ENCODE data around the gene PKDCC. TPM values are rescaled to one million over a fixed set of nuclear protein-coding genes. Genes with fewer than 3 reads are reported as not detected.

PKDCC gene
- total and polyA plus RNA-seq, 2 experiments from 2014 or later: 1.2 to 9.9 TPM

GRCh38 chr2:42045352-42045751 is 2.5 kb upstream of the PKDCC start:
- H3K9ac ChIP-seq: no peak overlapping the region
- no peak overlapping the region for H3K27ac ChIP-seq
- no peaks in the 10 kb centered on the region for H4K20me1 ChIP-seq (ENCODE audit: insufficient read depth)
- H3K4me1 ChIP-seq (ENCODE audit: insufficient read depth): peaks cover 17% of the 10 kb centered on the region
- H3F3A ChIP-seq (ENCODE audit: insufficient read depth): no peaks in the 10 kb centered on the region
- in situ Hi-C loops (cut with MboI): no loop called here
- H3K4me2 ChIP-seq (ENCODE audit: unreplicated experiment): no peak overlapping the region
- 92 to 94% methylated on average over 3 of the region's 3 CpGs for WGBS, 2 experiments (ENCODE audit: low coverage in 1 of 2, low lambda C conversion rate in 2 of 2, missing lambda C conversion rate in 2 of 2)
- no peak for DNase-seq
- H3K9me2 ChIP-seq (ENCODE audit: insufficient read depth): no peaks in the 10 kb centered on the region
- H3K4me3 ChIP-seq: no peak overlapping the region
- TF ChIP-seq EZH2phosphoT487 (IDR thresholded peaks at IDR 0.05; ENCODE audit: insufficient read depth, low read depth) (no peak), EZH2 (IDR thresholded peaks at IDR 0.05; ENCODE audit: insufficient read depth, poor library complexity, severe bottlenecking) (no peak)
- 0 out of 2 replicates have a peak, but pooled peaks cover 7% of the 10 kb centered on the region for H3K27me3 ChIP-seq (replicated peaks; ENCODE audit: insufficient read depth)
- H3K36me3 ChIP-seq (ENCODE audit: low read depth): no peaks in the 10 kb centered on the region
- no peak overlapping the region for H2AFZ ChIP-seq
- no peaks in the 10 kb centered on the region for H3K9me3 ChIP-seq (ENCODE audit: low read depth)
- H3K79me2 ChIP-seq (ENCODE audit: insufficient read depth): 0 out of 2 replicates have a peak, but pooled peaks cover 5% of the 10 kb centered on the region

- H3K4me3 ChIP-seq: no peak overlapping the region
- no peak overlapping the region for H3K9ac ChIP-seq
- peaks cover 21% of the 10 kb centered on the region for H3K4me1 ChIP-seq (ENCODE audit: insufficient read depth)
- H2AFZ ChIP-seq: no peak overlapping the region
- no peak for DNase-seq
- no peaks in the 10 kb centered on the region for H3K36me3 ChIP-seq (ENCODE audit: low read depth)
- H3F3A ChIP-seq (ENCODE audit: insufficient read depth): no peaks in the 10 kb centered on the region
- H3K4me2 ChIP-seq (ENCODE audit: unreplicated experiment): no peak overlapping the region
- in situ Hi-C loops (cut with MboI): no loop called here
- no peak overlapping the region for H3K27ac ChIP-seq
- H3K79me2 ChIP-seq (ENCODE audit: insufficient read depth): peaks cover 10% of the 10 kb centered on the region; the same call in 1 of the 2 replicates
- WGBS, 2 experiments (ENCODE audit: low coverage in 1 of 2, low lambda C conversion rate in 2 of 2, missing lambda C conversion rate in 2 of 2): 61 to 65% methylated on average over 12 of the region's 12 CpGs
- no peaks in the 10 kb centered on the region for H3K9me2 ChIP-seq (ENCODE audit: insufficient read depth)
- TF ChIP-seq EZH2phosphoT487 (IDR thresholded peaks at IDR 0.05; ENCODE audit: insufficient read depth, low read depth) (no peak), EZH2 (IDR thresholded peaks at IDR 0.05; ENCODE audit: insufficient read depth, poor library complexity, severe bottlenecking) (no peak)
- H3K9me3 ChIP-seq (ENCODE audit: low read depth): no peaks in the 10 kb centered on the region
- 0 out of 2 replicates have a peak, but pooled peaks cover 3% of the 10 kb centered on the region for H3K27me3 ChIP-seq (replicated peaks; ENCODE audit: insufficient read depth)
- no peaks in the 10 kb centered on the region for H4K20me1 ChIP-seq (ENCODE audit: insufficient read depth)
Observed at GRCh38 chr2:42045848-42046748, 1.7 kb upstream of the PKDCC start.

- 18 to 28% methylated on average over 20 to 34 of the region's 39 CpGs for WGBS, 2 experiments (ENCODE audit: low coverage in 1 of 2, low lambda C conversion rate in 2 of 2, missing lambda C conversion rate in 2 of 2)
- peaks cover 15% of the 10 kb centered on the region; the same call in 1 of the 2 replicates for H3K79me2 ChIP-seq (ENCODE audit: insufficient read depth)
Observed at GRCh38 chr2:42046819-42047487, 868 bp upstream of the PKDCC start.

More at GRCh38 chr2:42046819-42047487, 868 bp upstream of the PKDCC start:
- peak overlapping the region; percentile 49 for H2AFZ ChIP-seq
- H3K27ac ChIP-seq: no peak overlapping the region
- peak; percentile 23 for DNase-seq
- peaks cover 21% of the 10 kb centered on the region for H3K4me1 ChIP-seq (ENCODE audit: insufficient read depth)
- no peaks in the 10 kb centered on the region for H3K27me3 ChIP-seq (replicated peaks; ENCODE audit: insufficient read depth)
- H4K20me1 ChIP-seq (ENCODE audit: insufficient read depth): no peaks in the 10 kb centered on the region
- in situ Hi-C loops (cut with MboI): no loop called here
- peak overlapping the region; percentile 41 for H3K4me2 ChIP-seq (ENCODE audit: unreplicated experiment)
- TF ChIP-seq EZH2phosphoT487 (IDR thresholded peaks at IDR 0.05; ENCODE audit: insufficient read depth, low read depth): no peak
- TF ChIP-seq EZH2 (IDR thresholded peaks at IDR 0.05; ENCODE audit: insufficient read depth, poor library complexity, severe bottlenecking): no peak
- H3K9me2 ChIP-seq (ENCODE audit: insufficient read depth): no peaks in the 10 kb centered on the region
- H3K9me3 ChIP-seq (ENCODE audit: low read depth): no peaks in the 10 kb centered on the region
- peak overlapping the region; percentile 58 for H3K9ac ChIP-seq
- H3K4me3 ChIP-seq: peak overlapping the region; percentile 69
- H3K36me3 ChIP-seq (ENCODE audit: low read depth): no peaks in the 10 kb centered on the region
- H3F3A ChIP-seq (ENCODE audit: insufficient read depth): no peaks in the 10 kb centered on the region
